GM21528 (cell line): ENCODE measurements around the gene DISC1.

Experiments used
- ATAC-seq: cut with Tn5 transposase; IDR thresholded peaks from one replicate; pipeline ENCODE4 v1.9.1; 2021; ENCODE audit warnings: mild to moderate bottlenecking, moderate library complexity; ENCODE audit not compliant: unreplicated experiment, low FRiP score

DISC1 gene

GRCh38 chr1:231971397-231972110 is 345.0 kb downstream of the DISC1 start:
- no peak for ATAC-seq

DNA sequence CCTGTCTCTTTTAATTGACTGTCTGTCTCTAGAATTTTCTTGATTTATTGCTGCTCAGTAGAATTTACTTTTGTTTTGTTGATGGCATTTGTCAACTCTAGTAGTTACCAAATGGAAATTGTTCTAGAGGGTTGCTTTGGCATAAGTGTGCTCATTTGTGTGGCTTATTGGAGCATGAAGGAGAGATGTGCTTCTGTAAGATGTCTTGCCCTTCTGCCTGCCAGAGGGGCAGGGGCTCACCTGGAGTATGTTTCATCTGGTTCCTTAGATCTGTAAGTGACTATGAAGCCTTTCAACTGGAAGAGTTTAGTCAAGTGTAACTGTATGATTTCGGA is 345.5 kb downstream of the DISC1 start:
- no peak for ATAC-seq

DNA sequence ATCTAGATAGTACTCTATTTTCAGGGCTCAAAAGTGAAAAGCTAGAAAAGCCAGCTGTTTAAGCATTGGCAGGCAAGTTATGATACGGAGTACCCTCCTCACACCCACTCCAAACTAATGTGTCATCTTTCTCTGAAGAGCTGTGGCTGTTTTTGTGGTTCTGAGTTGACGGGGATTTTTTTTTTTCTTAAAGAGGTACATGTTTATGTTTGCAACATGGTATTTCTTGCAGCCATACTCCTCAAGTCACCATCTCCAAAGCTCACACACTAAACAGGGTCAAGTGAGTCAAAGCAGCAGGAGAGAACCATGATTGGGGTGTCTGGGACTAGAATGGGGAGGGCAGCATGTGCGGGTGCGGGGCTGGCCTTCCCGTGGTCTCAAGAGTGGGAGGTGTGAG is 347.2 kb downstream of the DISC1 start:
- ATAC-seq, result no peak

GRCh38 chr1:231976231-231976630 is 349.6 kb downstream of the DISC1 start:
- ATAC-seq, result no peak

DNA sequence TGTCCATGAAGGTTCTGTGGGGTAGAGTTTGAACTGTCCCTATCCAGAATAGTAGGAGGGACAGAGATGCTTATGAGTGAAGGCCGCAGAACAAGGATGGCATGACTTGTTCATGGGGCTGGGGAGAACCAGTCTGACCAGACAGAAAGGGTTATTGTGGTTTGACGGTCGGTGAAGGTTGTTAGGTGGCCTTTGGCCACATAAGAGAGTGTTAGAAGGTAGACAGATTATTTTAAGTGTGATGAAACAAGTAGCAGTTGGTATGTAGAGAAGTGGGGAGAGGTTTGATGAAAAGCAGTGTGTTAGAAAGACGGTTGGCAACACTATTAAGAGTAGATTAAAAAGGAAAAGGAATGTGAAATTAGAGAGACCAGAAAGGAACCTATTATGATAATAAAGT is 355.1 kb downstream of the DISC1 start:
- ATAC-seq, result no peak

- no peak for ATAC-seq
These were observed 356.4 kb downstream of the DISC1 start for GRCh38 chr1:231982871-231983587.

DNA sequence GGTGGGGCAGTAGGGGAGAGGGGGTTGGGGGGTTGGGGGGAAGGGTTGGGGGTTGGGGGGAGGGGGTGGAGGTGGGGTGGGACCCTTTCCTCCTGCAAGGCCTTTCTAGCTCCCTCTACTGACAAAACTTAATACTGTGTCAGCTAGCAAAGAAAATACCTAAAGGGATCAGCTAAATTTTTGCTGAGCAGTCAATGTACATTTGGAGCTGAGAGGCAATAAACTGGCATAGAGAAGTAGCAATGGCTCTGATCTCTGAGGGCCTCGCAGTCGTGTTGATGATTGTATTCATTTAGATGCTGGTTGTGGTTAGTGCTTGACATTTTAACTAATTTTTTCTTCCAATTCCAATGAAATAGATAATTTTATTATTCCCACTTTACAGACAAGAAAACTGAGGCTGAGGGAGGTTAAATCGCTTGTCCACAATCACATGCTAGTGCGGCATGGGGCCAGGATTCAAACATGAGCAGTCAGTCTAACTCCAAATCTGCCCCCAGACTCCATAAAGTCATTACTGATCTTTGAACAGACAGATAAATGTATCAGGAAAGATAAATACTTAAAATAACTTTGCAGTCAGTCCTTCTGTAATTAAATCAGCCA is 357.1 kb downstream of the DISC1 start:
- ATAC-seq, result no peak

DNA sequence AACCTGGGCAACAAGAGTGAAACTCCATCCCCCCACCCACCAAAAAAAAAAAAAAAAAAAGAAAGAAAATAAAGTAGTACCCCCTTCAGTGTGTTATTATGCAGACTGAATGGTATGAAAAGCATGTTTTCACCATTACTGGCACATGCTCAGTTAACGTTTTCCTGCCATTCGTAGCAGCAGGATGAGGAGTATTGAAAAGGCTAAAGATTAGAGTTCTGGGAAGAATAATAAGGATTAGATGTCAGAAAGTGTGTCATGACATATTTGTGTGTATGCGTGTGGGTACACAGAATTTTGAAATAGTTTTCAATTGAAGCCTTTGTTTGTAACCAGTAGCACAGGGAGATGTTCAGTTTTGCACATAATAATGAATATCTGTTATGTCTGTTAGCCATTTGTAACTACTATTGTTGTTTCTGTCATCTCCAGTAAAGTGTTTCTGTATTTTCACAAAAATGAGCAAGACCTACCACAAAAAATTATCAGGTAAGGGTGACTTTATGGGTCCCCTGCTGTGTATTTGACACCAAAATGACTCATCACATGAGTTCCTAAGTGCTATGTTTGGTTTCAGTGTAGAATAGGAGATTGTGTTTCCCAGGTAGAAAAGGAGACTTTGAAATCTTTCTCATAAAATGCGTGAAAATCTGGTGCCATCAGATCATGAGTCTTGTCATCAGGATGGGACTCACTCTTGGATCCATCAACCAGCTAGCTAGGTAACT is 358.9 kb downstream of the DISC1 start:
- no peak for ATAC-seq

GRCh38 chr1:231986631-231987336 is 360.2 kb downstream of the DISC1 start:
- ATAC-seq, result no peak

- ATAC-seq, result no peak
These were observed 363.8 kb downstream of the DISC1 start for GRCh38 chr1:231990388-231990787.

- ATAC-seq, result no peak
These were observed 364.6 kb downstream of the DISC1 start for GRCh38 chr1:231991231-231991630.

DNA sequence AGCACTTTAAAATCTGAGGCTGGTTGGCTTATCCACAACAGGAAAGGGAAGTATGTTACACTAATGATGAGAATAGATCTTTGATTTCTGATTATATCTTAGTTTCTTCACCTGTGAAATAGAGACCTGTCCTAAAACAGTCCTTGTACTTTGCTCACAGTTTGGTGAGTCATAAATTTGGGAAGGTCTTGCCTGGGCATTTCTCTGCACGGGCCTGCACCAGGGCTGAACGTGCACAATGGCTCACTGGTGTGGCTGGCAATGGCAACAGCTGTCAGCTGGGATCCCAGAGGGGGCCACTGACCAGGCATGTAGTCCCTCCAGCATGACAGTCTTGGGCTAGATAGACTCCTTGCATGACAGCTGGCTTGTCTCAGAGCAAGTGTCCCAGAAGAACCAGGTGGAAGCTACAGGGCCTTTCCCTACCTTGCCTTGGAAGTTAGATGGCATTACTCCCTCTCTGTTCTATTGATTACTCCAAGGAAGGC is 367.4 kb downstream of the DISC1 start:
- no peak for ATAC-seq

DNA sequence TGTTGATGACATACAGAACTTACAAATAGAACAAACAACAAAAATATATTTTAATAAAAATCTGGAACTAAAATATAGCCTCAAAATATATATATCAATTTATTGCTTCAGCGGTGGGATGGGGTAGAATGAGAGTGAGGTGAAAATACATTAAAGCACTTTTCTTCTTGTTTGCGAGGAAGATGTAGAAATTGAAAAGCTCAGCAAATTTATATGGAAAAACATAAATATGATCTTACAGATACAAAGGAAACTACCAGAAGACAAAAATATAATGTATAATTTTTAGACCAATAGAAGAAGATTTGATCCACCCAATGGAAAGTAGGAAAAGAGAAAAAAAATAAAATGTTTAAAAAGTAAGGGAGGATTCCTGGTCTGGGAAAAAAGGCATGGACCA is 372.2 kb downstream of the DISC1 start:
- ATAC-seq, result no peak

GRCh38 chr1:232005300-232005699 is 378.7 kb downstream of the DISC1 start:
- ATAC-seq, result no peak

DNA sequence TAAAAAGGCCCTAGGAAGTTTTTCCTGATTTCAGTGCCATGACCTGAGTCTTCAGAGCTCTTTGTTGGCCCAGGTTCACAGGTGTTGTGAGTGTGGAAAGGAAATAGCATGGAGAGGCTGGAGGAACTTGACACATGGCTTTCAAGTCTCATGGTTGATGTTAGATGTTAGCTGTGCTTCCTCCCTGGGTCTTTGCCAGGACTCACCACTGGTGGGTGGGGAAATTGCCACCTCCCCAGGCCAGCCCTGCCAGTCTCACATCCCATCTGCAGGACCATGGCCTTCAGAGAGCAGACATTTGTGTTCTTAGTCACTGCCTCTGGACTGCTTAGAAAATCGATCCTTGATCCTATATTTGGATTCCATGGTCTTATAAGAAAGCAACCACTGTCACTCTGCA is 383.2 kb downstream of the DISC1 start:
- no peak for ATAC-seq

DNA sequence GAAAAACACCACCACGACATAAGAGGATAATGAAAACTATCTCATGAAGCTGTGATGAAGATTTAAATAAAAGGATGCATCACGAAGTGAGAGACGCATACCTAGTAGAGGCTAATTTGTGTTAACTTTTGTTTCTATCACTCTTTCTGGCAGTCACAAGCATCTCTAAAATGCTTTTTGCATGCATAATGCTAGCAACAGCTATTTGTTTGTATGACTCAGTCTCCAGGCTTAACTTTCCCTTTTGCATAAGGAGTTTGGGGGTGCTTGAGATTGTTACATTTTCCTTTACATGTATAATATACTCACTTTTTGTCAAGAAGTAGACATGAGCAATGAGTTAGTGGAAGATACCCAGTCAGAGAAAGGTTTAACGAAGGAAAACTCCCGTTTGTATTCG is 385.4 kb downstream of the DISC1 start:
- ATAC-seq, result no peak

DNA sequence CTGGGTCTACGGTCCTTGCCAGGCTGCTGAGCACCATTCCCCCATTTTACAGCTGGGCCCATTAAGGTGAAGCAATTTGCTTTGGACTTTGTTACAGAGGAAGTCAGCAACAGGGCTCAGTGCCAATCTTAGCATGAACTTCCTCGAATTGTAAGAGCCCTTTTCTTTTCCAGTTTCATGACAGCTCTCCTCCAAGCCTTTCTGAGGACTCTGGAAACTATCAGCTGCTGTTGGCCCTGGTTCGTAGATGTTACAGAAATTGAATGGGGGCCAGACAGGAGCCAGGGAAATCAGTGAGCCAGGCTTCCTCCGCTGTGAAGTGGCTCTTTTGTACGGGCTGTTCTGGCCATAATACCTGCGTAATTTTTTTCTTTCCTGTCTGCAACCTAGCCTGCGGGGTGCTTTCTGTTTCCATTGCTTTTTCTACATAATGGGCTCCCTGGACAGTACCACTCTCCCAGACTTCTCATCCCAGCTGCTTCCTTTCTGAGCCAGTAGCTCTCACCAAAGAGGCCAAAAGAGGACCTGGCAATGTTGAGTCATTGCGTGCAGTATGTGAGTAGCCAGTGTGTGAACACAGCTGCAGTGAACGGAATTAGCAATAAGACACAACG is 386.3 kb downstream of the DISC1 start:
- ATAC-seq, result no peak

- no peak for ATAC-seq
These were observed 388.4 kb downstream of the DISC1 start for GRCh38 chr1:232014941-232015340.

DNA sequence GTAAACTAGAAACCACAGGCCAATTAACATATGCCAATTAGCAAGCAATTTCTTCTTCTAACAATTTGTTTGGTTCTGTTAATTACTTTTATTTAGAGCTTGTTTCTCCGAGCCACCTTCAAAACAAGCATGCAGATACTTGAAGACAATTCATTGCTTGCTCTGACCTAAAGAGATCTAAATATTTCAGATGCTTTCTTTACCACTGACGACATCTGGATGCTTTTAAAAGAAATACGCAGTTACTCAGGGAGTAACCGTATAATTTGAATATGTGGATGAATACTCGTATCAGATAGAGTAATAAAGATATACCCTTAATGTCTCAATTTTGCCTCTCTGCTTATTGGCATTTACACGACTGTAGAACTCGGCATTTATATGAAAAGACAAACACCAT is 390.0 kb downstream of the DISC1 start:
- ATAC-seq, result no peak

DNA sequence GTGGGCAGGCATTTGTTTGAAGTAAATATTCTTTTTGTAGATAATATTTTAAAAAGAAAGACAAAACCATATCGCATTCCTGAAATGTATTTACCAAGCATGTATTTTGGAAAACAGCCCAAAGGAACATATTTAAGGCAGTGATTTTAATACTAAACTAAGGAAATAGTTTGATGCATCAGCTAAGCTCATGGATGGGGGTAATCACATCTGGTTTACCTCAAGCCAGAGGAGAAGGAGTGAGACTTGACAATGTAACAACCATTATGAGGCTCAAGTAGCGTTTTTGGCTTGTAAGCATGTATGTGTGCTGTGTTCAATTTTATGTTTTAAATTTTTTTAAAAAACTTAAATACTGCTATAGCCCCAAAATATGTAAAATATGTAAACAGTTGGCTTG is 390.5 kb downstream of the DISC1 start:
- no peak for ATAC-seq
